Activated naive CD4-positive, alpha-beta T cell treated with anti-CD3 and anti-CD28 coated beads, Interleukin-2, amount 10 ng/mL, durations not matched to agents 7 days and 5 days (primary cell): ENCODE measurements around the gene HAGH.
"Not testable (repeated sequence)": the region's sequence is repeated elsewhere in the genome, so short reads cannot be mapped to it uniquely, and the experiment has no call there.

Experiments used
- CTCF ChIA-PET: fragments of 350-600 bp; sonication (Branson Sonifier 250); formaldehyde crosslinking; loops from one replicate; lab custom pipeline; 2021; ENCODE audit warnings: antibody characterized with exemption; lab: Charles Lee
- DNase-seq: peaks from one replicate; pipeline ENCODE4 v3.0.0-alpha.2; 2020
- H3K27ac Mint-ChIP-seq: one replicate; pipeline ENCODE4 v1.8.0; 2021; ENCODE audit warnings: mild to moderate bottlenecking, moderate library complexity, mixed read lengths
- H3K27me3 Mint-ChIP-seq: one replicate; pipeline ENCODE4 v1.8.0; 2021; ENCODE audit warnings: mild to moderate bottlenecking, mixed read lengths
- H3K36me3 Mint-ChIP-seq: one replicate; pipeline ENCODE4 v1.8.0; 2021; ENCODE audit warnings: mixed read lengths
- H3K4me1 Mint-ChIP-seq: one replicate; pipeline ENCODE4 v1.8.0; 2021; ENCODE audit warnings: mixed read lengths
- H3K4me3 Mint-ChIP-seq: one replicate; pipeline ENCODE4 v1.8.0; 2021; ENCODE audit warnings: mild to moderate bottlenecking, moderate library complexity, mixed read lengths
- H3K9me3 Mint-ChIP-seq: one replicate; pipeline ENCODE4 v1.8.0; 2021; ENCODE audit warnings: mixed read lengths

Gene HAGH

DNA sequence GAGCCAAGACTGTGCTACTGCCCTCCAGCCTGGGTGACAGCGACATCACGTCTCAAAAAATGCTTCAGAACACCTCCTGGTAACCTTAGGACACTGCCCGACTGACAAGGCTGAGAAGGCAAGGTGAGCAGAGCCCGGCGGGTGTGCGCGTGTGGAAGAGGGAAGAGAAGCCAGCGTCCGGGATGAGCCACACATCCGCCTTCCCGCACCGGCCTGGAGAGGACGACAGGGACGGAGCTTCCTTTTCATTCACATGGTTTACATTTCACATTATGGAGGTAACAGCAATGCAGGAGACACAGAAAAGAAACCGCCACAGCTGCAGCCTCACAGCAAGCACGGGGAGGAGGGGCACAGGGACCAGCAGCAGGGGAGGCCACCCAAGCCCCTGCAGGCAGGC is 16.5 kb downstream of the HAGH start:
- no peak overlapping the region for H3K27ac Mint-ChIP-seq
- no peaks in the 10 kb centered on the region for H3K27me3 Mint-ChIP-seq
- H3K9me3 Mint-ChIP-seq, result no peaks in the 10 kb centered on the region
- peaks cover 5% of the 10 kb centered on the region for H3K4me1 Mint-ChIP-seq
- no peak overlapping the region for H3K4me3 Mint-ChIP-seq
- DNase-seq, result no peak
- peaks cover 17% of the 10 kb centered on the region for H3K36me3 Mint-ChIP-seq
- CTCF ChIA-PET, result no interaction called here

GRCh38 chr16:1809281-1809801 is 17.3 kb downstream of the HAGH start:
- Mint-ChIP-seq H3K27me3 (no peaks in the 10 kb centered on the region), H3K9me3 (no peaks in the 10 kb centered on the region), H3K4me3 (no peak overlapping the region), H3K27ac (no peak overlapping the region), H3K4me1 (peaks cover 5% of the 10 kb centered on the region), H3K36me3 (peaks cover 17% of the 10 kb centered on the region)
- no peak for DNase-seq
- CTCF ChIA-PET, result no interaction called here

DNA sequence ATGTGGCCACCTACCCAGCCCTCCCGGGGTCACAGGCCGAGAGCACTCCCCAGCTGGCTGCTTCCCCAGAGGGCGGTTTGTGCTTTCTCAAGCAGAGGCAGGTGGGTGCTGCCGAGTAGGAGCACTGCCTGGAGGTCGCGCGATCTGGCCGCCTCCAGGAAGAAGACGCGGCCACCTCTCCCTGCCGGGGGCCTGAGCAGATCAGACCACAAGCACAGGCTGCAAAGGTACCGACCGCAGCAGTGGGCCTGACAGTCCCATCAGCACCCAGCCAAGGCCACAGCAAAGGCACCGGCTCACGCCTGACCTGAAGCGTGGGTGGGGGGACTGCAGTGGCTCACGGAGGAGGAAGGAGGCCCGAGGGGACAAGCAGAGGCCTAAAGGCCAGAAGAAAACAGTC is 17.9 kb downstream of the HAGH start:
- Mint-ChIP-seq H3K4me1 (peaks cover 5% of the 10 kb centered on the region), H3K9me3 (no peaks in the 10 kb centered on the region), H3K27me3 (no peaks in the 10 kb centered on the region), H3K4me3 (no peak overlapping the region), H3K36me3 (peaks cover 17% of the 10 kb centered on the region), H3K27ac (no peak overlapping the region)
- CTCF ChIA-PET, result interaction anchor here (0.6 kb wide), 1 partner anchor 57 kb away, joined by 3 read pairs; no protein-coding TSS in a partner anchor
- no peak for DNase-seq

- peaks cover 13% of the 10 kb centered on the region for H3K36me3 Mint-ChIP-seq
- DNase-seq, result no peak
- no peak overlapping the region for H3K27ac Mint-ChIP-seq
- no peaks in the 10 kb centered on the region for H3K27me3 Mint-ChIP-seq
- H3K4me1 Mint-ChIP-seq, result peaks cover 2% of the 10 kb centered on the region
- CTCF ChIA-PET, result no interaction called here
- no peak overlapping the region for H3K4me3 Mint-ChIP-seq
- no peaks in the 10 kb centered on the region for H3K9me3 Mint-ChIP-seq
These were observed 19.0 kb downstream of the HAGH start for GRCh38 chr16:1807626-1808025.

- DNase-seq, result no peak
- Mint-ChIP-seq H3K36me3 (peaks cover 10% of the 10 kb centered on the region), H3K4me1 (no peaks in the 10 kb centered on the region), H3K27me3 (peaks cover 4% of the 10 kb centered on the region), H3K9me3 (peaks cover 29% of the 10 kb centered on the region), H3K27ac (no peak overlapping the region), H3K4me3 (no peak overlapping the region)
- CTCF ChIA-PET, result no interaction called here
These were observed 25.9 kb downstream of the HAGH start for GRCh38 chr16:1800701-1801100.

DNA sequence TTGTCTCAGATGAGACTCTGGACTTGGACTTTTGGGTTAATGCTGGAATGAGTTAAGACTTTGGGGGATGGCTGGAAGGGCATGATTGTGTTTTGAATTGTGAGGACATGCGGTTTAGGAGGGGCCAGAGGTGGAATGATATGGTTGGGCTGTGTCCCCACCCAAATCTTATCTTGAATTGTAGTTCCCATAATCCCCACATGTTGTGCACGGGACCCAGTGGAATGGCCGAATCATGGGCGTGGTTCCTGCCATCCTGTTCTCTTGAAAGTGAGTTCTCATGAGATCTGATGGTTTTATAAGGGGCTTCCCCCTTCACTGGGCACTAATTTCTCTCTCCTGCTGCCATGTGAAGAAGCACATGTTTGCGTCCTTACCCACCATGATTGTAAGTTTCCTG is 27.4 kb downstream of the HAGH start:
- H3K36me3 Mint-ChIP-seq, CTCF ChIA-PET, DNase-seq, H3K27me3 Mint-ChIP-seq, H3K4me1 Mint-ChIP-seq, H3K4me3 Mint-ChIP-seq, H3K27ac Mint-ChIP-seq: not testable (repeated sequence)
- H3K9me3 Mint-ChIP-seq, result peaks cover 29% of the 10 kb centered on the region

- Mint-ChIP-seq H3K27me3 (peaks cover 4% of the 10 kb centered on the region), H3K27ac (no peak overlapping the region), H3K4me3 (no peak overlapping the region), H3K9me3 (peaks cover 23% of the 10 kb centered on the region), H3K36me3 (peaks cover 7% of the 10 kb centered on the region), H3K4me1 (no peaks in the 10 kb centered on the region)
- CTCF ChIA-PET, result no interaction called here
- DNase-seq, result no peak
These were observed 31.5 kb downstream of the HAGH start for GRCh38 chr16:1794908-1795666.

DNA sequence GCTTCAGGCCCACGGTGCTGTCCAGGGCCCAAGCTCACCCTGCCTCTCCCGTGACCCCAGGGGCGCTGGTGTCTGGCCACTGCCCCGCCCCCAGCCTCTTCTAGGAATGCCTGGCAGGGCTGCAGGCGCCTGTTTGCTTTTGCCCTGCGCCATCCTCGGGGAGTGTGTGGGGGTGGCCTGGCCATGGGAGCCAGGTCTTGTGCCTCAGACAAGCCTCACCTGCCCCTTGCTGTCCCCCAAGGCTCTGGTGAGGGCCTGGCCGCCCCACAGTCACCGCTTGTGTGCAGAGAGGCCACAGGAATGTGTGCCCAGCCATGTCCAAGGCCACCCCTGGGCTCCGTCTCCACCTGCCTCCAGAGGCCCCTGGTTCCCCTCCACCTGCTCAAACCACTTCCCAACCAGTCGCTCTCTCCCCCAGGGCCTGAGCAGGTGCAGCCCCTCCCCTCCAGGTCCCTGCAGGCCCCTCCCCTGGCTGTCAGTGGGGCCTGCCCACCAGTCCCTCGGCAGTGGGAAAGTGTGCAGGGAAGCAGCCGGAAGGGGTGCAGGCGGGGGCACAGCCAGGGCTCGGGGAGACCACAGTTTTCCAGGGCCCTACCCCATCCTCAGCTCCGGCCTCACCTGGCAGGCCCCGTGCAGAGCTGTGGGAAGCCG is 32.3 kb downstream of the HAGH start:
- H3K4me1 Mint-ChIP-seq, result no peaks in the 10 kb centered on the region
- H3K36me3 Mint-ChIP-seq, result peaks cover 5% of the 10 kb centered on the region
- no peak overlapping the region for H3K27ac Mint-ChIP-seq
- CTCF ChIA-PET, result no interaction called here
- peaks cover 17% of the 10 kb centered on the region for H3K9me3 Mint-ChIP-seq
- no peak overlapping the region for H3K4me3 Mint-ChIP-seq
- peaks cover 4% of the 10 kb centered on the region for H3K27me3 Mint-ChIP-seq
- DNase-seq, result no peak

DNA sequence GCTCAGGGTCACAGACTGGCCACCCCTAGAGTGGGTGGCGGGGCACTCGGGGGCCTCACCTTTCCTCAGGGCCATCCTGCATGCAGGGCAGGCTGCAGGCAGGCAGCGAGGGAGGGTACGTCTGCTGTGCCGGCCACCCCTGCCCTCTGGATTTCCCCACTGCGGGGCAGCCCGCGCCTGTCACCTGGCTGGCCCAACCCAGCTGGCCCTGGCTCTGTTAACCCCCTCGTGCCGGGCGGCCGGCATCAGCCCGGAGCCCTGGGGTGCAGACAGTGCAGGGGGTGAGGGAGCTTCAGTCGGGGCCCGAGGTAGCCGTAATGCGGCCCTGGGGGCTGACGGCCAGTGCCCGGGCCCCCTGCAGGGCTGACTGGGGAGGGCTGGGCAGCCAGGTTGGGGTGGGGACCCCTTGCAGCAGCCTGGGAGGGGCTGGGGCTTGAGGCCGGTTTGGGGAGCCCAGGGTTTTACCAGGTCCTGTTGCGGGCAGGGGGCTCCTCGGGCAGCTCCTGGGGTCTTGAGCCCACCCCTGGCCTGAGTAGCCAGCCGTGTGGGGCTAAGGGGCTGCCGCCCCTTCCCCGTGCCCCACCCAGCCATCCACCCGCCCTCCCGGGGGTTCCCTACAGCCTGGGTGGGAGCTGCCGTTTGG is 32.9 kb downstream of the HAGH start, which contains the start of gene IGFALS:
Gene IGFALS (minus strand): TSS at position 128 of the 643 bp plus-strand sequence. CDS start 53 bp downstream, at position 75.
- Mint-ChIP-seq H3K27ac (no peak within 1 kb of the TSS), H3K4me1 (no peaks in the 10 kb centered on the region), H3K36me3 (peaks cover 7% of the 10 kb centered on the region), H3K27me3 (no peaks in the 10 kb centered on the region), H3K4me3 (no peak within 1 kb of the TSS), H3K9me3 (peaks cover 11% of the 10 kb centered on the region)
- CTCF ChIA-PET, result no interaction called here
- DNase-seq, result no peak

- Mint-ChIP-seq H3K4me3 (no peak overlapping the region), H3K4me1 (no peaks in the 10 kb centered on the region), H3K27me3 (no peaks in the 10 kb centered on the region), H3K9me3 (peaks cover 7% of the 10 kb centered on the region), H3K36me3 (peaks cover 7% of the 10 kb centered on the region), H3K27ac (no peak overlapping the region)
- DNase-seq, result no peak
- CTCF ChIA-PET, result no interaction called here
These were observed 33.6 kb downstream of the HAGH start for GRCh38 chr16:1792836-1793577.

DNA sequence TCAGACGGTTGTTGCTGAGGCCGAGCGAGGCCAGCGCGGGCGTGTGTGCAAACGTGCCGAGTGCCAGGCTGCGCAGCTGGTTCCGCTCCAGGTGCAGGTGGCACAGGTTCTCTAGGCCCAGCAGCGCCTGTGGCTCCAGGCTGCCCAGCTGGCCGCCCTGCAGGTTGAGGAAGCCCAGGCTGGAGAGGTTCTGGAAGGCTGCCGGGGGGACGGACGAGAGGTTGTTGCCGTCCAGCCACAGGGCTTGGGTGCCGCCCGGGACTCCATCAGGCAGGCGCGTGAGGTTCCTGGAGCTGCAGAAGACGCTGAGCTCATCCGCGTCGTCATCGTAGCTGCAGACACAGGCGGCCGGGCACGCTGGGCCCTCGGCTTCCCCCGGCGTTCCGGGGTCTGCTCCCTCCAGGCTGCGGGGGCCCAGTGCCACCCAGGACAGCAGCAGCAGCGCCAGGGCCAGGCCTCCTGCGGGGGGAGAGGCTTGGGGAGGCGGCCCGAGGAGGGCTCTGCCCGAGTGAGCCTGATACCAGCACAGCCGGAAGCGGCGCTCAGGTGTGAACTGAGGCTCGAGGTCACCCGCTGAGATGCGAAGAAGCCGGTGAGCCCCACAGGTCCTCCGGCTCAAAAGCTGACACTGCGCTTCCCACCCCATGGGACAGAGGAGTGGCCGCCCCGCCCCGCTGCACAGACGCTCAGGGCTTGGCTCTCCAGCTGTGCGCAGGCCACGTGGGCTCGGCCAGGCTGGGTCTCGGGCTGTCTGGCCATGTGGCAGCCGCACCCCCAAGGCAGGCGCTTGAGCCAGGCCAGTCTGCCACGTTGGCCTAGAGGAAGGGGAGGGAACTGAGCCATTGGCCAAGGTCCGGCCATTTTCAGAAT is 34.4 kb downstream of the HAGH start:
- Mint-ChIP-seq H3K9me3 (peaks cover 2% of the 10 kb centered on the region), H3K27me3 (no peaks in the 10 kb centered on the region), H3K36me3 (peaks cover 5% of the 10 kb centered on the region), H3K4me1 (no peaks in the 10 kb centered on the region), H3K4me3 (no peak overlapping the region), H3K27ac (no peak overlapping the region)
- DNase-seq, result no peak
- CTCF ChIA-PET, result interaction anchor here (1.1 kb wide), 1 partner anchor 9 kb away, joined by 3 read pairs; the partner anchor contains the start of genes NUBP2 and SPSB3

DNA sequence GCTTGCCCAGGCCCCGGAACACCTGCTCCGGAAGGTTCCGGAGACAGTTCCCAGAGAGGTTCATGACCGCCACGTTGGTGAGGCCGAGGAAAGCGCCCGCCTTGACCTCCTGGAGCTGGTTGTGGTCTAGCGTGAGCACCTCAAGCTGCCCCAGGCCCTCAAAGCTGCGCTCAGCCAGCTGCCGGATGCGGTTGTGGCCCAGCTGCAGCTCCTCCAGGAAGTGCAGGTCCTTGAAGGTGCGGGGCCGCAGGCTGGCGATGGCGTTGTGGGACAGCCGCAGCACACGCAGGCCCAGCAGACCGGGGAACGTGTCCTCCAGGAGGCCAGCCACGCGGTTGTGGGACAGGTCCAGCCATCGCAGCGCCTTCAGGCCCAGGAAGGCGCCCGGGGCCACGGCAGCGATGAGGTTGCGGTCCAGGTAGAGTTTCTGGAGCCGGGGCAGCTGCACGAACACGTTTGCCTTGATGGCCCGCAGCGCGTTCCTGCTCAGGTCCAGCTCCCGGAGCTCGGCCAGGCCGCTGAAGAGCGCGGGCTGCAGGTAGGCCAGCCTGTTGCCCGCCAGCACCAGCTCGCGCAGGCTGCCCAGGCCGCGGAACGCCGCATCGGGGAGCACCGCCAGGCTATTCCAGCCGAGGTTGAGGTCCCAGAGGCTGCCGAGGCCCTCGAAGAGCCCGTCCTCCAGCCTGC is 35.2 kb downstream of the HAGH start:
- H3K27ac Mint-ChIP-seq, result no peak overlapping the region
- H3K4me3 Mint-ChIP-seq, result no peak overlapping the region
- no peaks in the 10 kb centered on the region for H3K4me1 Mint-ChIP-seq
- peaks cover 5% of the 10 kb centered on the region for H3K36me3 Mint-ChIP-seq
- H3K9me3 Mint-ChIP-seq, result no peaks in the 10 kb centered on the region
- CTCF ChIA-PET, result interaction anchor here (1.1 kb wide), 1 partner anchor 9 kb away, joined by 3 read pairs; the partner anchor contains the start of genes NUBP2 and SPSB3
- H3K27me3 Mint-ChIP-seq, result no peaks in the 10 kb centered on the region
- DNase-seq, result no peak
